GM18861 (cell line): ENCODE results near the gene BTBD10.

Source experiments
- ATAC-seq: cut with Tn5 transposase; IDR thresholded peaks from one replicate; pipeline ENCODE4 v1.9.1; 2021; ENCODE audit not compliant: unreplicated experiment

Gene BTBD10

DNA sequence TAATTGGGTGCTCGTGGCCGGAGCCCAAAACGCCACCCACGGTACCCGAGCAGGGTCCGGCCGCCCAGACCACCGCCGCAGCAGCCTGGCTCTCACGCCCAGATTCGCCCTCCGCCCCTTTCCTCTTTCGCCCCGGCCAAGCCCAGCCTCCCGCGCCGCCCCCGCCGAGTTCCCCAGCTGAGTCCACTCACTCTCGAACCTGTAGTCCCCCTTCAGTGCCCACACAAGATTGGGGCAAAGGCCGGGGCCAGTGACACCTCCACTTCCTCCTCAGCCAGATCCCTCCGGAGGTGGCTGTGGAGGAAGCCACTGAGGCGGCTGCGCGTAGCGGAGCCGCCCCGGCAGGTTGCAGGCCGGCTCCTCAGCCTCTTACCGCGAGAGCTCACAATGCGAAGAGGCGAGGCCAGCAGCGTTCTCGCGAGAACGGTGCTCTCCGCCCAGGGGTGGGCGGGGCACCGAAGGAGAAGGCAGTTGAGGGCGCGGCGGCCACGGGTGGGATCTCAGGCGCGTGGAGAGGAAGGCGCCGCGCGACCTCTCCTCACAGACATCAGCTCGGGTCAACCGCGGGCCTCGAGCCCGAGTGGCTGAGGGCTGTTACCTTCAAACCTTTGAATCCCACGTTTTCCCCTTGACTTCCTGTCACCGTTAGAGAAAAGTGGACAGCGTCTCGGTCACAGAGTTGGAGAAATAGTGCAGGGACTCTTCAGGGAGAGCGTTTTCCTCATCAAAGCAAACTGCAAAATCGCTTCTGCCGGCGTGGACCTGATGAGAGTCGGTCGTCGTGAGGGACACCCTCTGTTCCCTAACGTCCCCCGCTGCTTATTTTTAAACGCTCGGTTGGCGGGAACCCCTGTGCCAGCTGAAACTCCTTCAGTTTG lies at the start of gene BTBD10:
Gene BTBD10 (minus strand): TSS at position 322 of the 878 bp plus-strand sequence. CDS start 18,098 bp downstream, outside the sequence.
- ATAC-seq, result peak; percentile 97

- no peak for ATAC-seq
Measured at GRCh38 chr11:13503393-13503792, 40.4 kb upstream of the BTBD10 start.

DNA sequence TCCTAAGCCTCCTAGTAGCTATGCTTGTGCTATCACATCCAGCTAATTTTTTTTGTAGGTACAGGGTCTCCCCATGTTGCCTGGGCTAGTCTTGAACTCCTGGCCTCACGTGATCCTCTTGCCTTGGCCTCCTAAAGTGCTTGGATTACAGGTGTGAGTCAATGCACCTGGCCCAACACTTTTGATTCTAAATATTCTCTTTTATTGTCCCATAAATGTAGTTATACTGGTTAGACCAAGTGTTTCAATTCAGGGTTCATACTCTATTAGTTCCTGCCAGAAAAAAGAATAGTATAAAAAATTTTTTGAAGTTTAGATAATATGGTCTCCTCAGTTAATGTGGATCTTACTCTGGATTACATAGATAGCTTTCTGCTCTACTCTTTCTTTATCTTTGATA lies 39.5 kb upstream of the BTBD10 start:
- no peak for ATAC-seq

GRCh38 chr11:13495929-13496328 lies 32.9 kb upstream of the BTBD10 start, which contains the start of gene PTH:
Gene PTH, minus strand, starts transcription at chr11:13495997. Its CDS starts 3,142 bp downstream, at chr11:13492855.
- no peak for ATAC-seq

GRCh38 chr11:13494051-13494450 lies 31.0 kb upstream of the BTBD10 start:
- no peak for ATAC-seq

DNA sequence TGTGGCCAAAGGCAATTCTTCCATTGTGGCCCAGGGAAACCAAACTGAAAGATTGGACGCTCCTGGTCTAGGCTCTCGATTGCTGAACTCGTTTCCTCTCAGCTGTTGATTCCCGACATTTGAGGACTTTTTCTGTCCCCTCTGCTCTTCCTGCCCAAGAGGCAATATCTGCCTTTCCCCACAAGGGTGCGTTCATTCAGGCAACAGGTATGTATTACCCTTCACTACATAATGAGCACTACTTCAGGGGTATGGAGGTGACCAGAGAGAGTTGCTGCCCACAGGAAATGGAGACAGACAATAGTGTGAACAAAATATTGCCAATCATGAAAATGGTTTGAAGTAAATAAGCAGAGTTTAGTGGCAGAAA lies 24.6 kb upstream of the BTBD10 start:
- peak; percentile 62 for ATAC-seq

DNA sequence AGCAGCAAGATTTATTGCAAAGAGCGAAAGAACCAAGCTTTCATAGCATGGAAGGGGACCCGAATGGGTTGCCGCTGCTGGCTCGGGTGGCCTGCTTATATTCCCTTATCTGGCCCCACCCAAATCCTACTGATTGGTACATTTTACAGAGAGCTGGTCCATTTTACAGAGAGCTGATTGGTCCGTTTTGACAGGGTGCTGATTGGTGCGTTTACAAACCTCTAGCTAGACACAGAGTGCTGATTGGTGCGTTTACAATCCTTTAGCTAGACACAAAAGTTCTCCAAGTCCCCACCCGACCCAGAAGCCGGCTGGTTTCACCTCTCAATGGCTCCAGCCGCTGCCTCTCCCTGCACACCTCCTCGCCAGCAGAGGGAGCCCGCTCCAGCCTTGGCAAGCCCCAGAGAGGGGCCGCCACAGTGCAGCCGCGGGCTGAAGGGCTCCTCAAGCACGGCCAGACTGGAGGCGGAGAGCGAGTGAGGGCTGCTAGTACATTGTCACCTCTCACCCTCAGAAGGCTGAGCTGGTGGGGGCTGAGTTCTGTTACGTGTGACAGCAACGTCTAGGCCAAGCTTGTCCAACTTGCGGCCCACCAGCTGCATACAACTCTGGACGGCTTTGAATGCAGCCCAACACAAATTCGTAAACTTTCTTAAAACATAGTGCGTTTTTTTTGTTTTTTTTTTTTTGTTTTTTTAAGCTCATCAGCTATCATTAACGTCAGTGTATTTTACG lies 24.1 kb upstream of the BTBD10 start:
- peak; percentile 91 for ATAC-seq

- ATAC-seq, result no peak
Measured at GRCh38 chr11:13480198-13480597, 17.2 kb upstream of the BTBD10 start.

DNA sequence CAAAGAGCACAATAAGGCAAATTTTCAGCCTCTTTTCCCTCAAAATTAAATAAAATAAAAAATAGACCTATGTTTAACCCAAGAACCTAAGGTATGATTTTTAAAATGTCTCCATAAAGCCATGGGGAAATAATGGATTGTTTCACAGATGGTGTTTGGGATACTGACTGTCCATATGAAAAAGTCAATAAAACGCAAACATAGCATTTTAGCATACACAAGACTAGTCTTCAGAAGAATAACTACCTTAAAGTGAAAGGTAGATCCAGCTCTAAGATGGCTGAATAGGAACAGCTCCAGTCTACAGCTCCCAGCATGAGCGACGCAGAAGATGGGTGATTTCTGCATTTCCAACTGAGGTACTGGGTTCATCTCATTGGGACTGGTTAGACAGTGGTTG lies 16.7 kb upstream of the BTBD10 start:
- no peak for ATAC-seq

- no peak for ATAC-seq
Measured at GRCh38 chr11:13475091-13475490, 12.1 kb upstream of the BTBD10 start.

- ATAC-seq, result no peak
Measured at GRCh38 chr11:13473013-13473722, 10.1 kb upstream of the BTBD10 start.

GRCh38 chr11:13468750-13469149 lies 5.7 kb upstream of the BTBD10 start:
- ATAC-seq, result no peak

GRCh38 chr11:13465909-13466371 lies 2.9 kb upstream of the BTBD10 start:
- no peak for ATAC-seq

DNA sequence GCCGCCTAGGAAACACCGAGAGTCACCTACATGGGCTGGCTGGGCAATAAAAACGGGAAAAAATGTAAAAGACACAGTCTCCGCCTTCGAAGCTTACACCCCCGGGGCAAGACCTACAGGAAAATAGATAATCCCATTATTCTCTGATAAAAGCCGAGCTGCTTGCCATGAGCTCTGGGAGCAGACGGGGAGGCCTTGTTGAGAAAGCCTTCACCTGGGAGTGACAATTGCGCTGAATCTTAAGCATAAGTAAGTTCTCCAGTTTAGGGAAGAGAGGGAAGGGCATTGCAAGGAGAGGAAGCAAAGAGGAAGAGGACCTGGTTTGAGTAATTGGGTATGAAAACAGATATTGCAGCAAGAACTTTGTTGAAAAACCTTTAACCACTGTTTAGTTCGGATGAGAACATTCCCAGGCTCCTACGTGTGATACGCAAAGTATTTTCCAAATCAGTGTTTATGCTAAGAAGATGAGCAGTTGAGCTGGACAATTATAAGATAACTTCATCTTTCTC lies 813 bp upstream of the BTBD10 start:
- no peak for ATAC-seq

- peak; percentile 14 for ATAC-seq
Measured at GRCh38 chr11:13462311-13462900, 616 bp downstream of the BTBD10 start.

DNA sequence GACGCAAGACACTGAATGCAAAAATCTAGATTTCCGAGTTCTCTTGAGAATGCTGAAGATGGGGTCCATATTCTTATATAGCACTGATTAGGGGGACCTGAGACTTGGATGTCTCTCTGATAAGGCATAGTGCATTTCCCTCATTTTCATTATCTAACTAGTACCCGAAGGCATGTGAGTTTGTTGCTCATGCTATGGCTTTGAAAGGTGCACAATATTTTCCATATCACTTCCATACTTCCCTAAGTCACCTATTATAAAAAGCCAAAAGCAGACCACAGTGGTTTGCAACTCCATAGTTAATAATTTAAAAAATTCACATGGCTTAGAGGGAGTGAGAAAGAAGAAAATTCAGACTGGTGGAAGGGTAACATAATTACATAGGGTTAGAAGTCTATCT lies 1.7 kb downstream of the BTBD10 start:
- ATAC-seq, result no peak

- no peak for ATAC-seq
Measured at GRCh38 chr11:13450832-13451397, 12.1 kb downstream of the BTBD10 start.

- no peak for ATAC-seq
Measured at GRCh38 chr11:13449522-13449921, 13.5 kb downstream of the BTBD10 start.

DNA sequence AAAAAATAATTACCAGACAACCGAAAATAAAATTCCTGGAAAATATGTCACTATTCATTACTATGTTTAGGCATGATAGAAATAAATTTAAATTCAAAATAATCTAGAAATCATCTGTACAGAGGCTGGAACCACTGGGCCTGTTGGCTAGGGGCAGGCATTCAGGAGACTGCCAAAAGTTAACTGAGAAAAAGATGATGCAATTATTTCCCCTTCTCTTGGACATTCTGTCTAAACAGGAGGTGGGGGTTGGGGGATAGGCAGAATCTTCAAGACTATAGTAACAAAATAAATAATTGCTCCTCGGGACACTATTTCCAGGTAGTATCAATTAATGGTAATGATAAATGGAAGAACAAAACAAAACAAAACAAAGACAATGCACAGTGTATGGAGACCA lies 14.1 kb downstream of the BTBD10 start:
- no peak for ATAC-seq

GRCh38 chr11:13446444-13446843 lies 16.6 kb downstream of the BTBD10 start:
- ATAC-seq, result no peak
